ENCODE data around the gene SBF2.

SBF2 gene

GRCh38 chr11:9899676-9900075, 394.3 kb downstream of the SBF2 start:
- DNase-seq (ENCODE audit: low spot score) = no peak

GRCh38 chr11:9896902-9897301, 397.1 kb downstream of the SBF2 start:
- no peak for DNase-seq (ENCODE audit: low spot score)

- no peak for DNase-seq (ENCODE audit: low spot score)
These were observed 399.0 kb downstream of the SBF2 start for GRCh38 chr11:9895006-9895405.

GRCh38 chr11:9893474-9893873, 400.5 kb downstream of the SBF2 start:
- no peak for DNase-seq (ENCODE audit: low spot score)

- no peak for DNase-seq (ENCODE audit: low spot score)
These were observed 405.1 kb downstream of the SBF2 start for GRCh38 chr11:9888938-9889337.

- no peak for DNase-seq (ENCODE audit: low spot score)
These were observed 406.5 kb downstream of the SBF2 start for GRCh38 chr11:9887472-9887871.

- no peak for DNase-seq (ENCODE audit: low spot score)
These were observed 407.4 kb downstream of the SBF2 start for GRCh38 chr11:9886595-9886994.

GRCh38 chr11:9884601-9885000, 409.4 kb downstream of the SBF2 start:
- DNase-seq (ENCODE audit: low spot score) = no peak

GRCh38 chr11:9880657-9881056, 413.4 kb downstream of the SBF2 start:
- DNase-seq (ENCODE audit: low spot score) = no peak

- no peak for DNase-seq (ENCODE audit: low spot score)
These were observed 415.1 kb downstream of the SBF2 start for GRCh38 chr11:9878936-9879335.

GRCh38 chr11:9876331-9876730, 417.7 kb downstream of the SBF2 start:
- no peak for DNase-seq (ENCODE audit: low spot score)

GRCh38 chr11:9875862-9876261, 418.2 kb downstream of the SBF2 start:
- no peak for DNase-seq (ENCODE audit: low spot score)

GRCh38 chr11:9875399-9875798, 418.6 kb downstream of the SBF2 start:
- DNase-seq (ENCODE audit: low spot score) = no peak

- DNase-seq (ENCODE audit: low spot score) = no peak
These were observed 419.6 kb downstream of the SBF2 start for GRCh38 chr11:9874466-9874865.

GRCh38 chr11:9868641-9869040, 425.4 kb downstream of the SBF2 start:
- DNase-seq (ENCODE audit: low spot score) = no peak

GRCh38 chr11:9862981-9863380, 431.0 kb downstream of the SBF2 start:
- no peak for DNase-seq (ENCODE audit: low spot score)

GRCh38 chr11:9861860-9862725, 431.9 kb downstream of the SBF2 start:
- peak; percentile 71 for DNase-seq (ENCODE audit: low spot score)

- DNase-seq (ENCODE audit: low spot score) = no peak
These were observed 434.3 kb downstream of the SBF2 start for GRCh38 chr11:9859554-9860305.

GRCh38 chr11:9858822-9859221, 435.2 kb downstream of the SBF2 start:
- no peak for DNase-seq (ENCODE audit: low spot score)

GRCh38 chr11:9858218-9858617, 435.8 kb downstream of the SBF2 start:
- no peak for DNase-seq (ENCODE audit: low spot score)

GRCh38 chr11:9855579-9856287, 438.3 kb downstream of the SBF2 start:
- DNase-seq (ENCODE audit: low spot score) = no peak

GRCh38 chr11:9853929-9854552, 440.0 kb downstream of the SBF2 start:
- DNase-seq (ENCODE audit: low spot score) = peak; percentile 14
